Prostate gland (tissue), 2 donors: ENCODE data around the gene ZNF460.

Experiments used
- POLR2AphosphoS5 ChIP-seq: sonication (generic); formaldehyde crosslinking; IDR thresholded peaks from one replicate; pipeline ENCODE4 v1.6.1; 2017; ENCODE audit warnings: antibody characterized with exemption
- TF ChIP-seq, protein P1 (sequence below), 4 experiments: fragments of 200-600 bp in 2 of 4; fragments of 450-650 bp in 2 of 4; sonication (generic) in 2 of 4; IDR thresholded peaks; 1 replicate in 3 of 4; 2 replicates in 1 of 4; pipeline ENCODE4 v1.5.1; 2016 to 2019; ENCODE audit warnings: antibody characterized with exemption in 4 of 4, mild to moderate bottlenecking in 2 of 4, moderate library complexity in 2 of 4

DNA sequence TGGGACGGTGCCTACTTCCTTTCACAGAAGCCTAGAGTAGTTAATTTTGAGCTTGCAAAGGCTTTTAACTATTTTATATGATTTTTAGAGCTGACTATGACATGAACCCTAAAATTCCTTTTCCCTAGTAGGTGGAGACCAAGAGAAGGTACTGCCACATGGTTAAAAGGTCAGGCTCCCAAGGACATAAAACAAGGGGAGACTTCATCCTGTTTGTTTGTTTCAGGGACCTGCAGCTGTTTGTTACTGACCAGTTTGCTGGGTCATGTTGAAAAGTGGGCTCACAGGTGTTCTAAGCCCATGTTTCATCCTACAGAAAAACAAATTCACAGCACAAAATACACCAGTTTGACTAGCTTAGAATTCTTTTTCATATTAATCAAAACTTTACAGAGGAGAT, 3.9 kb upstream of the ZNF460 start:
- TF ChIP-seq, protein P1, sequence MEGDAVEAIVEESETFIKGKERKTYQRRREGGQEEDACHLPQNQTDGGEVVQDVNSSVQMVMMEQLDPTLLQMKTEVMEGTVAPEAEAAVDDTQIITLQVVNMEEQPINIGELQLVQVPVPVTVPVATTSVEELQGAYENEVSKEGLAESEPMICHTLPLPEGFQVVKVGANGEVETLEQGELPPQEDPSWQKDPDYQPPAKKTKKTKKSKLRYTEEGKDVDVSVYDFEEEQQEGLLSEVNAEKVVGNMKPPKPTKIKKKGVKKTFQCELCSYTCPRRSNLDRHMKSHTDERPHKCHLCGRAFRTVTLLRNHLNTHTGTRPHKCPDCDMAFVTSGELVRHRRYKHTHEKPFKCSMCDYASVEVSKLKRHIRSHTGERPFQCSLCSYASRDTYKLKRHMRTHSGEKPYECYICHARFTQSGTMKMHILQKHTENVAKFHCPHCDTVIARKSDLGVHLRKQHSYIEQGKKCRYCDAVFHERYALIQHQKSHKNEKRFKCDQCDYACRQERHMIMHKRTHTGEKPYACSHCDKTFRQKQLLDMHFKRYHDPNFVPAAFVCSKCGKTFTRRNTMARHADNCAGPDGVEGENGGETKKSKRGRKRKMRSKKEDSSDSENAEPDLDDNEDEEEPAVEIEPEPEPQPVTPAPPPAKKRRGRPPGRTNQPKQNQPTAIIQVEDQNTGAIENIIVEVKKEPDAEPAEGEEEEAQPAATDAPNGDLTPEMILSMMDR (IDR thresholded peaks at IDR 0.05), result no peak
- TF ChIP-seq POLR2AphosphoS5, result no peak
